Fibroblast of mammary gland (primary cell): Measurements from ENCODE around the gene RETREG1.

Experiments used
- DNase-seq: peaks from one replicate; pipeline ENCODE4 v3.0.0-alpha.2; 2010; ENCODE audit warnings: low read depth
- H3K4me3 ChIP-seq: 2 replicates; pipeline ENCODE4 v1.5.1; 2011; ENCODE audit warnings: low read depth, mild to moderate bottlenecking, low read length, moderate library complexity; ENCODE audit not compliant: control insufficient read depth
- CTCF ChIP-seq: conservative IDR thresholded peaks from 2 replicates; pipeline ENCODE4 v1.5.1; 2011; ENCODE audit warnings: low read depth, low read length, inconsistent platforms; ENCODE audit not compliant: control insufficient read depth, insufficient read depth

The RETREG1 gene

GRCh38 chr5:16593628-16594027 is 23.2 kb downstream of the RETREG1 start:
- DNase-seq = peak; percentile 38
- no peak for TF ChIP-seq CTCF
- H3K4me3 ChIP-seq = no peak overlapping the region

- H3K4me3 ChIP-seq = no peak overlapping the region
- DNase-seq = peak; percentile 78
- TF ChIP-seq CTCF = no peak
Observed at GRCh38 chr5:16593013-16593412, 23.8 kb downstream of the RETREG1 start.

GRCh38 chr5:16592255-16592654 is 24.5 kb downstream of the RETREG1 start:
- no peak for TF ChIP-seq CTCF
- no peak overlapping the region for H3K4me3 ChIP-seq
- DNase-seq = no peak

- no peak for DNase-seq
- TF ChIP-seq CTCF = no peak
- H3K4me3 ChIP-seq = no peak overlapping the region
Observed at GRCh38 chr5:16590685-16591084, 26.1 kb downstream of the RETREG1 start.

GRCh38 chr5:16589658-16590057 is 27.1 kb downstream of the RETREG1 start:
- H3K4me3 ChIP-seq = no peak overlapping the region
- DNase-seq = no peak
- TF ChIP-seq CTCF = no peak

- no peak for DNase-seq
- no peak for TF ChIP-seq CTCF
- H3K4me3 ChIP-seq = no peak overlapping the region
Observed at GRCh38 chr5:16588434-16589214, 28.2 kb downstream of the RETREG1 start.
